Adrenal gland (tissue), 12 donors: ENCODE results near the gene LY9. TPM values are rescaled to one million over a fixed set of nuclear protein-coding genes. Genes with fewer than 3 reads are reported as not detected.

ENCODE experiments used
- DNase-seq, 7 donors: peaks; one replicate each; pipeline ENCODE4 v3.0.0-alpha.2; 2019 to 2020
- H3K27ac ChIP-seq, 5 donors: fragments of 200-600 bp; sonication (generic) in 4 of 5; 1 replicate in 3 of 5; 2 replicates in 2 of 5; pipeline versions ENCODE4 v1.5.1 to v1.8.0; 2016 to 2020; ENCODE audit warnings: mild to moderate bottlenecking in 1 of 5
- H3K27me3 ChIP-seq: fragments of 200-600 bp; 2 replicates; pipeline ENCODE4 v1.8.0; 2021
- H3K36me3 ChIP-seq, 2 donors: fragments of 200-600 bp; replicated peaks in 1 of 2; 1 replicate in 1 of 2; 2 replicates in 1 of 2; pipeline versions ENCODE4 v1.5.1 to v1.8.0; 2018 to 2022
- H3K4me1 ChIP-seq, 2 donors: fragments of 200-600 bp; replicated peaks in 1 of 2; 1 replicate in 1 of 2; 2 replicates in 1 of 2; pipeline versions ENCODE4 v1.5.1 to v1.8.0; 2018 to 2021
- H3K4me3 ChIP-seq, 4 donors: fragments of 200-600 bp; sonication (generic) in 3 of 4; one replicate each; pipeline ENCODE4 v1.5.1; 2016 to 2018
- H3K9me3 ChIP-seq, 3 donors: fragments of 200-600 bp; sonication (generic) in 1 of 3; replicated peaks in 1 of 3; 1 replicate in 2 of 3; 2 replicates in 1 of 3; pipeline versions ENCODE4 v1.5.1 to v1.8.0; 2016 to 2021
- POLR2A ChIP-seq, 2 donors: fragments of 450-650 bp; IDR thresholded peaks; one replicate each; pipeline ENCODE4 v1.6.1; 2017; ENCODE audit warnings: antibody characterized with exemption in 2 of 2, mild to moderate bottlenecking in 2 of 2, moderate library complexity in 1 of 2
- WGBS, 4 donors: extraction: QIAGEN DNeasy Blood & Tissue Kit in 2 of 4; methylation state at CpG; one replicate each; pipeline versions ENCODE4 v1.1.5 to v1.1.7; 2013 to 2017; 5-methylcytosine and 5-hydroxymethylcytosine counted together
- intact Hi-C, 2 donors: fragments of 100-400 bp; cut with DNase I; formaldehyde crosslinking; loops; one replicate each; pipeline versions ENCODE4 v1.14.1 to v1.15.0; 2022 to 2023
- polyA plus RNA-seq, 3 donors: library from polyadenylated mRNA; stranded (reverse); fragments of 200-250 nt in 2 of 3; fragments of 350-450 nt in 1 of 3; fragmentation: Illumina TruSeq in 1 of 3; extraction: RNeasy Lipid Tissue Mini Kit (QIAGEN cat#74804) in 1 of 3; gene quantifications; one replicate each; pipeline ENCODE4 v1.2.3, GENCODE V29; 2013 to 2014
- total RNA-seq, 9 donors: library from RNA; depleted of rRNA in 4 of 9; stranded (reverse); fragments of >200 nt in 4 of 9; fragments of 120-200 nt in 1 of 9; fragmentation: NEBNext Ultra II Directional in 1 of 9; extraction: Animal tissue kit (Norgen Biotek cat#: 25700) in 1 of 9; gene quantifications; one replicate each; pipeline versions ENCODE4 v1.1.0 to v1.2.4, GENCODE V29; 2013 to 2023
- TF ChIP-seq, protein P1 (sequence below), 6 experiments: fragments of 450-650 bp in 4 of 6; fragments of 200-600 bp in 2 of 6; sonication (generic) in 1 of 6; IDR thresholded peaks; 1 replicate in 5 of 6; 2 replicates in 1 of 6; pipeline versions ENCODE4 v1.5.1 to v1.8.0; 2016 to 2021; ENCODE audit warnings: antibody characterized with exemption in 6 of 6, mild to moderate bottlenecking in 2 of 6, moderate library complexity in 1 of 6
- donor health status: healthy with polysubstance abuse.
- donor health status: Bipolar disorder and iron deficiency.
- donor health status: DM: yes; HTN: yes; CAD: no.
- donor health status: DM: no; HTN: no; CAD: no.
- donor health status: DM: no; HTN: no; CAD: no.
- donor health status: DM: yes; HTN: yes; CAD: no.

Gene LY9
- total and polyA plus RNA-seq, 12 donors = 0.14 to 1.3 (median 0.34) TPM; not detected in 2

DNA sequence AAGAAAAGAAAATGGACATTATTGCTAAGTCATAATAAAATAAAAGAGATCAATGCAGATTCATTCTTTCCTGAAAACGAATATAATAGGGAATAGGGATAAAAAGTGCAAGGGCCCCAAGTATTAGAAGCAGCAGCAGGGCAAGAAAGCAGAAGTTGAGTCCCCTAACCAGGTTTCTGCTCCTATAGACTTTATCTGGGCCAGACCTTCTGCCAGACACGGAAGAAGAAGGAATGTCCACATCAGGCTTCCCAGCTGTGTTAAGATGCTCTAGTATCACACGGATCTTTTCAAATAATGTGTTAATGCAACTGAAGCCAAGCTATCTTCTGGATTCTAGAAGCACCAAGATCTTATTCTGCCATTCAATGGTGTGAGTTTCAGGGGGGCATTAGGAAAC, 39.8 kb downstream of the LY9 start:
- no peaks in the 10 kb centered on the region for H3K27me3 ChIP-seq
- H3K36me3 ChIP-seq = no peaks in the 10 kb centered on the region
- no peaks in the 10 kb centered on the region for H3K9me3 ChIP-seq
- no peak for TF ChIP-seq POLR2A (IDR thresholded peaks at IDR 0.05)
- TF ChIP-seq, protein P1, sequence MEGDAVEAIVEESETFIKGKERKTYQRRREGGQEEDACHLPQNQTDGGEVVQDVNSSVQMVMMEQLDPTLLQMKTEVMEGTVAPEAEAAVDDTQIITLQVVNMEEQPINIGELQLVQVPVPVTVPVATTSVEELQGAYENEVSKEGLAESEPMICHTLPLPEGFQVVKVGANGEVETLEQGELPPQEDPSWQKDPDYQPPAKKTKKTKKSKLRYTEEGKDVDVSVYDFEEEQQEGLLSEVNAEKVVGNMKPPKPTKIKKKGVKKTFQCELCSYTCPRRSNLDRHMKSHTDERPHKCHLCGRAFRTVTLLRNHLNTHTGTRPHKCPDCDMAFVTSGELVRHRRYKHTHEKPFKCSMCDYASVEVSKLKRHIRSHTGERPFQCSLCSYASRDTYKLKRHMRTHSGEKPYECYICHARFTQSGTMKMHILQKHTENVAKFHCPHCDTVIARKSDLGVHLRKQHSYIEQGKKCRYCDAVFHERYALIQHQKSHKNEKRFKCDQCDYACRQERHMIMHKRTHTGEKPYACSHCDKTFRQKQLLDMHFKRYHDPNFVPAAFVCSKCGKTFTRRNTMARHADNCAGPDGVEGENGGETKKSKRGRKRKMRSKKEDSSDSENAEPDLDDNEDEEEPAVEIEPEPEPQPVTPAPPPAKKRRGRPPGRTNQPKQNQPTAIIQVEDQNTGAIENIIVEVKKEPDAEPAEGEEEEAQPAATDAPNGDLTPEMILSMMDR (IDR thresholded peaks at IDR 0.05) = no peak
- no peaks in the 10 kb centered on the region for H3K4me1 ChIP-seq
- DNase-seq = no peak
- no peak overlapping the region for H3K27ac ChIP-seq
- intact Hi-C loops = loop anchor here in 1 of 2 donors (5.0 kb wide), 1 partner anchor 117 kb away; the partner anchor contains the start of gene ITLN2
- WGBS, 4 donors = 62 to 72% (median 67%) methylated on average over 3 of the region's 3 CpGs
- no peak overlapping the region for H3K4me3 ChIP-seq

DNA sequence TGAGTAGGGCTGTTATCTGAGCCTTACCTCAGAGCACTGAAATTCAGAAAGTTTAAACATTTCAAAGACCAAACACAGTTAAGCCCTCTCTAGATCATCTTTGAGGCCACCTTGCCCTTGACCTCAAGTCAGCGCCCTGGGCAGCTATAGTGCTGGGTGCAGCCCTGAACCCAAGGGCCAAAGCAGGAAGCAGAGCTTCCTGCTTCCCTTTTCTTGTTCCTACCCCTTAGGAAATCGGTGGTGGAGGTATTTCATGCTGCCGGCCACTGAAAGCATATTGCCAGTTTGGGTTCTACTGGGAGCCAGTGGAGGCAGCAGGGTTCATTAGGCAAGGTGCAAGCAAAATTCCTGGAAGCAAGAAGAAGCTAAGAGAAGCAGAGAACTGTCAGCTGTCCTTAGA, 40.6 kb downstream of the LY9 start:
- intact Hi-C loops = loop anchor here in 1 of 2 donors (5.0 kb wide), 1 partner anchor 116 kb away; the partner anchor contains the start of gene ITLN2
- Histone ChIP-seq H3K9me3 (no peaks in the 10 kb centered on the region), H3K27me3 (no peaks in the 10 kb centered on the region), H3K4me3 (no peak overlapping the region), H3K27ac (no peak overlapping the region), H3K4me1 (no peaks in the 10 kb centered on the region), H3K36me3 (no peaks in the 10 kb centered on the region)
- WGBS, 4 donors = 33 to 42% (median 34%) methylated on average over 3 of the region's 3 CpGs
- TF ChIP-seq POLR2A (IDR thresholded peaks at IDR 0.05) = no peak
- TF ChIP-seq, protein P1 (IDR thresholded peaks at IDR 0.05) = no peak
- DNase-seq = no peak

DNA sequence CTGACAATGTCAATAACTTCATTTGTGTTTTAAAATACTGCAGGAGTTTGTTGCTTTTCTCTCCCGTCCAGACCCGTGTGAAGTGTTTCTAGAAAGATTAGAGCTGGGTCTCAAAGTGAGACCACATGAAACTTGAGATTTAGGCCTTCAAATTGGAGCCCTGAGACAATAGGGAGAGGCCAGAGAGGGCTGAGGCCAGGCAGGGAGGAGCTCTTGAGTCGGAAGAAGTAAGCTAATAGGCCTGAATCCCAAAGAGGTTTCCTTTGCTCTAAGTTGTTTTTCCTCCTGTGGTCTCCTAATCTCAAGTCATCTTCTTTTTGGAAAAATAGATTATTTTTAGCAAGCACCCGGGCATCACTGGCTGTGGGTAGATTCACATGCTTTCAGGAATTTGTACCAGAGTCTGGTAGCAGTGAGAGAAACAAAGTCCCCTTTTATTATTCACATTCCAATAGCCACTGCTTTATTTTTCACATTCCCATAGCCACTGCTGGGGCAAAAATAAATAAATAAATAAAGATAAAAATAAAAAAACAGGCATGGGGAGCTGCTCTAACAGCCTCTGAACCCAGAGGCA, 41.1 kb downstream of the LY9 start:
- Histone ChIP-seq H3K9me3 (no peaks in the 10 kb centered on the region), H3K4me1 (no peaks in the 10 kb centered on the region), H3K4me3 (no peak overlapping the region), H3K27me3 (no peaks in the 10 kb centered on the region), H3K27ac (no peak overlapping the region), H3K36me3 (no peaks in the 10 kb centered on the region)
- no peak for DNase-seq
- intact Hi-C loops = loop anchor here in 1 of 2 donors (5.0 kb wide), 1 partner anchor 115 kb away; the partner anchor contains the start of gene ITLN2
- 59 to 78% (median 74%) methylated on average over 4 of the region's 4 CpGs for WGBS, 4 donors
- TF ChIP-seq, protein P1 (IDR thresholded peaks at IDR 0.05) = no peak
- TF ChIP-seq POLR2A (IDR thresholded peaks at IDR 0.05) = no peak

DNA sequence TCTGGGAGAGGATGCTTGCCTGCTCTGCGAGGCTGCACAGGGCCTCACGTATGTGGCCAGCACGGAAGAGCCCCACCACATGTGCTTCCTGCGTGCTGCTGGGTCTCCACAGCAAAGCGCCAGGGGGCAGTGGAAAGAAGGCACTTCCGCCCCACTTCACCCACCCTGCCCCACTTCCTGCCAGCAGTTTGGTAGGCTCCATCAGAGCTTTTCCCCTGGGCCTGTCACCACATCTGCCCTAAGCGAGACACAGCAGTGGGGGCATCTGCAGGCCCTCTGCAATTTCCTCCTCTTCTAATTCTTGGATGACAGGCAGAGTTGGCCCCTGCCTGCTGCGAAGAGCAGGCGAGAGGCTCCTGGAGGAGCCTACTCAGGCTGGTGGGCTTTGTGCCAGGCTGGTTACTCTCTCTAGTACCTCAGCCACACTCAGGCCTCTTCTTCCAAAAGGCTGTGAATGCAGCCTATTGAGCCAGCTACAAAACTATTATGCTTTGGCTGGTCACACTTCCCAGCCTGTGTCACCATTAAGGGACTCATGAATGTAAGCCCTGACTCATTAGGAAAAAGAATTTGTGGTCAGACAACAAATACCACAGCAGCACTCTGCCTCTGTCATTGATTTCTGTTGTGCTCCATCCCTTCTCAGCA, 41.7 kb downstream of the LY9 start:
- WGBS, 4 donors = 71 to 83% (median 75%) methylated on average over 8 to 9 of the region's 9 CpGs
- peak in 2 of 7 donors; percentile 15 to 23 for DNase-seq
- Histone ChIP-seq H3K9me3 (no peaks in the 10 kb centered on the region), H3K4me3 (no peak overlapping the region), H3K27ac (no peak overlapping the region), H3K27me3 (no peaks in the 10 kb centered on the region), H3K4me1 (no peaks in the 10 kb centered on the region), H3K36me3 (no peaks in the 10 kb centered on the region)
- intact Hi-C loops = loop anchor here in 1 of 2 donors (5.0 kb wide), 1 partner anchor 115 kb away; the partner anchor contains the start of gene ITLN2
- TF ChIP-seq, protein P1 (IDR thresholded peaks at IDR 0.05) = no peak
- TF ChIP-seq POLR2A (IDR thresholded peaks at IDR 0.05) = no peak
